Activated naive CD8-positive, alpha-beta T cell (primary cell): Measurements from ENCODE around the gene RESP18.
"Not testable (repeated sequence)": the region's sequence is repeated elsewhere in the genome, so short reads cannot be mapped to it uniquely, and the experiment has no call there.

Source experiments
- H3K27ac Mint-ChIP-seq: one replicate; pipeline ENCODE4 v1.8.0; 2021; ENCODE audit warnings: mixed read lengths
- H3K27me3 Mint-ChIP-seq: one replicate; pipeline ENCODE4 v1.8.0; 2021; ENCODE audit warnings: mixed read lengths
- H3K36me3 Mint-ChIP-seq: one replicate; pipeline ENCODE4 v1.8.0; 2021; ENCODE audit warnings: mixed read lengths
- H3K4me1 Mint-ChIP-seq: one replicate; pipeline ENCODE4 v1.8.0; 2021; ENCODE audit warnings: low read depth, mixed read lengths
- H3K4me3 Mint-ChIP-seq: one replicate; pipeline ENCODE4 v1.8.0; 2021; ENCODE audit warnings: mild to moderate bottlenecking, mixed read lengths
- H3K9me3 Mint-ChIP-seq: one replicate; pipeline ENCODE4 v1.8.0; 2021; ENCODE audit warnings: low read depth, mixed read lengths

RESP18 gene

GRCh38 chr2:219290381-219291171 lies 42.0 kb downstream of the RESP18 start:
- no peak overlapping the region for H3K4me3 Mint-ChIP-seq
- no peaks in the 10 kb centered on the region for H3K27me3 Mint-ChIP-seq
- peaks cover 10% of the 10 kb centered on the region for H3K4me1 Mint-ChIP-seq
- no peaks in the 10 kb centered on the region for H3K9me3 Mint-ChIP-seq
- H3K36me3 Mint-ChIP-seq, result no peaks in the 10 kb centered on the region
- H3K27ac Mint-ChIP-seq, result no peak overlapping the region

- H3K36me3 Mint-ChIP-seq, result no peaks in the 10 kb centered on the region
- no peaks in the 10 kb centered on the region for H3K27me3 Mint-ChIP-seq
- H3K4me3 Mint-ChIP-seq, result no peak overlapping the region
- peaks cover 7% of the 10 kb centered on the region for H3K4me1 Mint-ChIP-seq
- no peaks in the 10 kb centered on the region for H3K9me3 Mint-ChIP-seq
- no peak overlapping the region for H3K27ac Mint-ChIP-seq
Observed at GRCh38 chr2:219289537-219290361, 42.8 kb downstream of the RESP18 start.

GRCh38 chr2:219289195-219289536 lies 43.4 kb downstream of the RESP18 start:
- peaks cover 5% of the 10 kb centered on the region for H3K4me1 Mint-ChIP-seq
- no peak overlapping the region for H3K27ac Mint-ChIP-seq
- no peaks in the 10 kb centered on the region for H3K36me3 Mint-ChIP-seq
- H3K4me3 Mint-ChIP-seq, result no peak overlapping the region
- no peaks in the 10 kb centered on the region for H3K9me3 Mint-ChIP-seq
- H3K27me3 Mint-ChIP-seq, result no peaks in the 10 kb centered on the region

GRCh38 chr2:219287580-219288265 lies 44.8 kb downstream of the RESP18 start:
- Mint-ChIP-seq H3K27ac (peak overlapping the region; percentile 10), H3K4me1 (peaks cover 10% of the 10 kb centered on the region), H3K9me3 (no peaks in the 10 kb centered on the region)

GRCh38 chr2:219287116-219287440 lies 45.5 kb downstream of the RESP18 start:
- not testable (repeated sequence) for H3K27ac Mint-ChIP-seq, H3K9me3 Mint-ChIP-seq, H3K4me3 Mint-ChIP-seq, H3K27me3 Mint-ChIP-seq, H3K36me3 Mint-ChIP-seq
- peaks cover 12% of the 10 kb centered on the region for H3K4me1 Mint-ChIP-seq

More at GRCh38 chr2:219287580-219288265, 44.8 kb downstream of the RESP18 start:
- no peaks in the 10 kb centered on the region for H3K27me3 Mint-ChIP-seq
- H3K36me3 Mint-ChIP-seq, result no peaks in the 10 kb centered on the region
- no peak overlapping the region for H3K4me3 Mint-ChIP-seq

- no peaks in the 10 kb centered on the region for H3K9me3 Mint-ChIP-seq
- H3K36me3 Mint-ChIP-seq, result no peaks in the 10 kb centered on the region
- no peaks in the 10 kb centered on the region for H3K27me3 Mint-ChIP-seq
- peak overlapping the region; percentile 66 for H3K27ac Mint-ChIP-seq
- peaks cover 12% of the 10 kb centered on the region for H3K4me1 Mint-ChIP-seq
- H3K4me3 Mint-ChIP-seq, result no peak overlapping the region
Observed at GRCh38 chr2:219286436-219287115, 46.0 kb downstream of the RESP18 start.

GRCh38 chr2:219285894-219286425 lies 46.6 kb downstream of the RESP18 start:
- H3K4me1 Mint-ChIP-seq, result peaks cover 16% of the 10 kb centered on the region
- no peaks in the 10 kb centered on the region for H3K27me3 Mint-ChIP-seq
- no peaks in the 10 kb centered on the region for H3K36me3 Mint-ChIP-seq
- peak overlapping the region; percentile 66 for H3K27ac Mint-ChIP-seq
- H3K9me3 Mint-ChIP-seq, result no peaks in the 10 kb centered on the region
- H3K4me3 Mint-ChIP-seq, result no peak overlapping the region

GRCh38 chr2:219285373-219285735 lies 47.2 kb downstream of the RESP18 start:
- H3K4me1 Mint-ChIP-seq, result peaks cover 22% of the 10 kb centered on the region

GRCh38 chr2:219284501-219285372 lies 47.8 kb downstream of the RESP18 start:
- no peaks in the 10 kb centered on the region for H3K9me3 Mint-ChIP-seq
- no peaks in the 10 kb centered on the region for H3K27me3 Mint-ChIP-seq
- peaks cover 28% of the 10 kb centered on the region for H3K4me1 Mint-ChIP-seq
- no peaks in the 10 kb centered on the region for H3K36me3 Mint-ChIP-seq
- H3K4me3 Mint-ChIP-seq, result no peak overlapping the region
- no peak overlapping the region for H3K27ac Mint-ChIP-seq

More at GRCh38 chr2:219285373-219285735, 47.2 kb downstream of the RESP18 start:
- Mint-ChIP-seq H3K4me3 (no peak overlapping the region), H3K27ac (no peak overlapping the region), H3K36me3 (no peaks in the 10 kb centered on the region), H3K9me3 (no peaks in the 10 kb centered on the region), H3K27me3 (no peaks in the 10 kb centered on the region)

- Mint-ChIP-seq H3K27ac (peak overlapping the region; percentile 22), H3K4me1 (peaks cover 40% of the 10 kb centered on the region), H3K4me3 (no peak overlapping the region), H3K27me3 (no peaks in the 10 kb centered on the region), H3K9me3 (no peaks in the 10 kb centered on the region), H3K36me3 (no peaks in the 10 kb centered on the region)
Observed at GRCh38 chr2:219282943-219283581, 49.5 kb downstream of the RESP18 start.

GRCh38 chr2:219282375-219282774 lies 50.2 kb downstream of the RESP18 start:
- no peak overlapping the region for H3K4me3 Mint-ChIP-seq
- H3K36me3 Mint-ChIP-seq, result no peaks in the 10 kb centered on the region
- H3K4me1 Mint-ChIP-seq, result peaks cover 46% of the 10 kb centered on the region
- H3K9me3 Mint-ChIP-seq, result no peaks in the 10 kb centered on the region
- H3K27ac Mint-ChIP-seq, result no peak overlapping the region
- H3K27me3 Mint-ChIP-seq, result no peaks in the 10 kb centered on the region

- Mint-ChIP-seq H3K4me3 (no peak overlapping the region), H3K36me3 (no peaks in the 10 kb centered on the region), H3K4me1 (peaks cover 47% of the 10 kb centered on the region), H3K27ac (no peak overlapping the region), H3K9me3 (no peaks in the 10 kb centered on the region), H3K27me3 (no peaks in the 10 kb centered on the region)
Observed at GRCh38 chr2:219281588-219281987, 51.0 kb downstream of the RESP18 start.

GRCh38 chr2:219280651-219281050 lies 51.9 kb downstream of the RESP18 start:
- H3K9me3 Mint-ChIP-seq, result no peaks in the 10 kb centered on the region
- no peaks in the 10 kb centered on the region for H3K36me3 Mint-ChIP-seq
- peak overlapping the region; percentile 50 for H3K27ac Mint-ChIP-seq
- peak overlapping the region; percentile 94 for H3K4me3 Mint-ChIP-seq
- peaks cover 46% of the 10 kb centered on the region for H3K4me1 Mint-ChIP-seq
- H3K27me3 Mint-ChIP-seq, result no peaks in the 10 kb centered on the region
